Stimulated activated CD4-positive, alpha-beta T cell treated with anti-CD3 and anti-CD28 coated beads, Interleukin-12 subunit alpha, Interleukin-12 subunit beta, amount 100 ng/mL, for 48 hours (primary cell): ENCODE results near the gene PHLDB3.
A peak's percentile ranks its signal among the peaks of the same experiment; 100 is the strongest.

Experiments used
- DNase-seq, 3 donors: peaks; one replicate each; pipeline ENCODE4 v3.0.0-alpha.2; 2020; ENCODE audit warnings: low read depth in 2 of 3, low spot score in 1 of 3

PHLDB3 gene

GRCh38 chr19:43470288-43470687 is 34.3 kb downstream of the PHLDB3 start:
- peak in 2 of 3 donors; percentile 38 to 48 for DNase-seq

- DNase-seq = no peak
These were observed 35.4 kb downstream of the PHLDB3 start for GRCh38 chr19:43469160-43469480.

GRCh38 chr19:43468354-43469159 is 36.0 kb downstream of the PHLDB3 start:
- DNase-seq = no peak

- DNase-seq = no peak
These were observed 36.8 kb downstream of the PHLDB3 start for GRCh38 chr19:43467730-43468129.

- no peak for DNase-seq
These were observed 37.3 kb downstream of the PHLDB3 start for GRCh38 chr19:43467276-43467675.

GRCh38 chr19:43466793-43467192 is 37.8 kb downstream of the PHLDB3 start:
- no peak for DNase-seq

- no peak for DNase-seq
These were observed 39.0 kb downstream of the PHLDB3 start, which contains the start of gene LYPD3 for GRCh38 chr19:43465468-43466120. LYPD3 (minus strand) TSS chr19:43465608; CDS start chr19:43465571, 37 bp downstream.

- DNase-seq = peak in 2 of 3 donors; percentile 61 to 72
These were observed 40.3 kb downstream of the PHLDB3 start for GRCh38 chr19:43464134-43464775.

- DNase-seq = peak; percentile 99 to 100 (median 99)
These were observed 41.0 kb downstream of the PHLDB3 start for GRCh38 chr19:43463381-43464133.

GRCh38 chr19:43462785-43463380 is 41.7 kb downstream of the PHLDB3 start:
- no peak for DNase-seq

GRCh38 chr19:43462383-43462782 is 42.2 kb downstream of the PHLDB3 start:
- DNase-seq = no peak

GRCh38 chr19:43461303-43461702 is 43.2 kb downstream of the PHLDB3 start:
- no peak for DNase-seq

GRCh38 chr19:43460362-43461016 is 44.1 kb downstream of the PHLDB3 start:
- no peak for DNase-seq

- no peak for DNase-seq
These were observed 46.7 kb downstream of the PHLDB3 start for GRCh38 chr19:43457809-43458208.

GRCh38 chr19:43455321-43456113 is 49.0 kb downstream of the PHLDB3 start:
- no peak for DNase-seq

GRCh38 chr19:43454031-43454430 is 50.5 kb downstream of the PHLDB3 start:
- DNase-seq = no peak

GRCh38 chr19:43452582-43452981 is 52.0 kb downstream of the PHLDB3 start:
- no peak for DNase-seq

- DNase-seq = no peak
These were observed 54.0 kb downstream of the PHLDB3 start for GRCh38 chr19:43450545-43450997.

- DNase-seq = no peak
These were observed 56.9 kb downstream of the PHLDB3 start for GRCh38 chr19:43447655-43448054.
